H1 (cell line): ENCODE measurements around the gene USP16. TPM values are rescaled to one million over a fixed set of nuclear protein-coding genes. Genes with fewer than 3 reads are reported as not detected.
A peak's percentile ranks its signal among the peaks of the same experiment; 100 is the strongest.

Experiments
- CTCF ChIA-PET: fragments of 300-600 bp; sonication (Branson Sonifier 250); formaldehyde crosslinking; loops from one replicate; lab custom pipeline; 2021; ENCODE audit not compliant: partially characterized antibody; lab: Charles Lee
- POLR2A ChIA-PET: fragments of 300-600 bp; sonication (Branson Sonifier 250); formaldehyde crosslinking; loops from one replicate; lab custom pipeline; 2021; ENCODE audit warnings: inconsistent platforms; ENCODE audit not compliant: partially characterized antibody; lab: Charles Lee
- DNase-seq, 2 experiments: peaks; one replicate each; pipeline versions ENCODE4 v3.0.0 to v3.0.0-alpha.2; 2010 to 2022; ENCODE audit warnings: low spot score in 2 of 2, low read depth in 1 of 2, mixed read lengths in 1 of 2
- FAIRE-seq: peaks from 2 replicates; lab custom pipeline; 2011; peaks lifted over from hg19 to GRCh38; lab: Jason Lieb, UNC
- H2AFZ ChIP-seq: 2 replicates; pipeline ENCODE4 v1.8.1; 2012; ENCODE audit warnings: low read length, inconsistent platforms
- H2AK5ac ChIP-seq: 2 replicates; pipeline ENCODE4 v1.6.1; 2013; ENCODE audit warnings: low read depth, low read length
- H2BK120ac ChIP-seq: replicated peaks from 2 replicates; pipeline ENCODE3; 2013; ENCODE audit warnings: low read depth, low read length, inconsistent platforms
- H2BK12ac ChIP-seq: 2 replicates; pipeline ENCODE4 v1.6.1; 2013; ENCODE audit warnings: low read depth, low read length
- H2BK15ac ChIP-seq: 2 replicates; pipeline ENCODE4 v1.6.1; 2013; ENCODE audit warnings: low read length
- H2BK20ac ChIP-seq: 2 replicates; pipeline ENCODE4 v1.6.1; 2013; ENCODE audit warnings: low read length
- H2BK5ac ChIP-seq: 2 replicates; pipeline ENCODE4 v1.6.1; 2013; ENCODE audit warnings: low read depth, low read length
- H3K14ac ChIP-seq: 2 replicates; pipeline ENCODE4 v1.6.1; 2013; ENCODE audit warnings: inconsistent platforms; ENCODE audit not compliant: insufficient read length
- H3K18ac ChIP-seq: 2 replicates; pipeline ENCODE4 v1.6.1; 2013; ENCODE audit warnings: low read length; ENCODE audit errors: extremely low read depth
- H3K23ac ChIP-seq: 2 replicates; pipeline ENCODE4 v1.6.1; 2013; ENCODE audit warnings: inconsistent platforms; ENCODE audit not compliant: insufficient read length
- H3K23me2 ChIP-seq: 2 replicates; pipeline ENCODE4 v1.6.1; 2013; ENCODE audit warnings: low read depth, low read length
- H3K27ac ChIP-seq: 2 replicates; pipeline ENCODE4 v1.6.1; 2011; ENCODE audit warnings: low read depth, low read length, inconsistent platforms
- H3K27me3 ChIP-seq, 4 experiments: replicated peaks in 1 of 4; 1 replicate in 1 of 4; 2 replicates in 3 of 4; pipeline versions ENCODE4 v1.6.1 to v1.8.1; 2011 to 2013; ENCODE audit warnings: low read length in 3 of 4, mild to moderate bottlenecking in 3 of 4, inconsistent platforms in 2 of 4, mixed read lengths in 2 of 4, moderate library complexity in 1 of 4; ENCODE audit not compliant: control insufficient read depth in 3 of 4, insufficient read depth in 3 of 4; ENCODE audit errors: extremely low read depth in 1 of 4
- H3K36me3 ChIP-seq, 4 experiments: 2 replicates each; pipeline versions ENCODE4 v1.6.1 to v1.8.1; 2011 to 2013; ENCODE audit warnings: mild to moderate bottlenecking in 4 of 4, low read length in 3 of 4, moderate library complexity in 2 of 4, control low read depth in 1 of 4, inconsistent platforms in 1 of 4; ENCODE audit not compliant: insufficient read depth in 4 of 4, control insufficient read depth in 2 of 4
- H3K4ac ChIP-seq: replicated peaks from 2 replicates; pipeline ENCODE3; 2013; ENCODE audit warnings: low read length, low read depth, mixed read lengths, inconsistent platforms; ENCODE audit not compliant: insufficient read length
- H3K4me1 ChIP-seq, 4 experiments: replicated peaks in 1 of 4; 1 replicate in 1 of 4; 2 replicates in 3 of 4; pipeline versions ENCODE4 v1.6.1 to v1.8.1; 2011 to 2013; ENCODE audit warnings: low read length in 3 of 4, inconsistent platforms in 2 of 4, mixed read lengths in 1 of 4; ENCODE audit not compliant: insufficient read depth in 4 of 4, control insufficient read depth in 3 of 4
- H3K4me2 ChIP-seq, 2 experiments: 2 replicates each; pipeline versions ENCODE4 v1.6.1 to v1.8.1; 2011 to 2013; ENCODE audit warnings: low read depth in 2 of 2, low read length in 2 of 2, control low read depth in 1 of 2, inconsistent platforms in 1 of 2, mild to moderate bottlenecking in 1 of 2; ENCODE audit not compliant: insufficient read depth in 1 of 2
- H3K4me3 ChIP-seq, 4 experiments: fragments of 200-600, 300-600 bp in 1 of 4; sonication (generic), shearing (Covaris generic), sonication (Bioruptor Twin) in 1 of 4; 2 replicates each; pipeline versions ENCODE4 v1.5.1 to v1.8.1; 2011 to 2016; ENCODE audit warnings: low read length in 4 of 4, low read depth in 3 of 4, control low read depth in 2 of 4, inconsistent platforms in 2 of 4, mild to moderate bottlenecking in 2 of 4, mixed read lengths in 1 of 4, moderate library complexity in 1 of 4; ENCODE audit not compliant: insufficient read depth in 2 of 4; ENCODE audit errors: extremely low read depth in 1 of 4
- H3K56ac ChIP-seq: replicated peaks from 2 replicates; pipeline ENCODE3; 2013; ENCODE audit warnings: low read depth, mild to moderate bottlenecking, mixed read lengths, low read length, inconsistent platforms; ENCODE audit not compliant: insufficient read length
- H3K79me1 ChIP-seq: 2 replicates; pipeline ENCODE4 v1.6.1; 2013; ENCODE audit warnings: low read depth, low read length, control low read depth
- H3K79me2 ChIP-seq, 2 experiments: 2 replicates each; pipeline versions ENCODE4 v1.6.1 to v1.8.1; 2012 to 2013; ENCODE audit warnings: low read length in 2 of 2, mild to moderate bottlenecking in 2 of 2, inconsistent platforms in 1 of 2; ENCODE audit not compliant: insufficient read depth in 2 of 2, control insufficient read depth in 1 of 2
- H3K9ac ChIP-seq, 4 experiments: replicated peaks in 1 of 4; 1 replicate in 1 of 4; 2 replicates in 3 of 4; pipeline versions ENCODE4 v1.6.1 to v1.8.1; 2011 to 2013; ENCODE audit warnings: low read depth in 3 of 4, low read length in 3 of 4, control low read depth in 2 of 4, mild to moderate bottlenecking in 2 of 4, moderate library complexity in 2 of 4, inconsistent platforms in 1 of 4; ENCODE audit errors: extremely low read depth in 1 of 4
- H3K9me3 ChIP-seq, 2 experiments: 2 replicates each; pipeline versions ENCODE4 v1.6.1 to v1.8.1; 2012 to 2013; ENCODE audit warnings: mild to moderate bottlenecking in 2 of 2, moderate library complexity in 2 of 2, control low read depth in 1 of 2, inconsistent platforms in 1 of 2, low read depth in 1 of 2, low read length in 1 of 2, mixed read lengths in 1 of 2; ENCODE audit not compliant: insufficient read depth in 2 of 2
- H4K20me1 ChIP-seq, 2 experiments: replicated peaks in 1 of 2; 2 replicates each; pipeline versions ENCODE3 to v1.8.1; 2011 to 2013; ENCODE audit warnings: inconsistent platforms in 2 of 2, low read length in 2 of 2, mild to moderate bottlenecking in 1 of 2; ENCODE audit not compliant: insufficient read depth in 2 of 2, control insufficient read depth in 1 of 2
- H4K5ac ChIP-seq: 2 replicates; pipeline ENCODE4 v1.6.1; 2013; ENCODE audit warnings: low read length, low read depth, mixed read lengths, inconsistent platforms; ENCODE audit not compliant: insufficient read length
- H4K8ac ChIP-seq: 2 replicates; pipeline ENCODE4 v1.8.0; 2013; ENCODE audit warnings: mild to moderate bottlenecking, moderate library complexity, low read length, inconsistent platforms; ENCODE audit not compliant: insufficient read depth; ENCODE audit errors: extremely low read depth
- H4K91ac ChIP-seq: replicated peaks from 2 replicates; pipeline ENCODE3; 2013; ENCODE audit warnings: low read length, mixed read lengths, inconsistent platforms; ENCODE audit not compliant: insufficient read length
- HDAC6 ChIP-seq: IDR thresholded peaks from one replicate; pipeline ENCODE4 v1.7.1; 2012; ENCODE audit warnings: low read depth, mild to moderate bottlenecking, inconsistent platforms, low read length, moderate library complexity
- NRF1 ChIP-seq: IDR thresholded peaks from 2 replicates; pipeline ENCODE4 v1.6.1; 2011; ENCODE audit warnings: mild to moderate bottlenecking, low read depth, low read length, improper control_type of control experiment
- RBBP5 ChIP-seq: IDR thresholded peaks from 2 replicates; pipeline ENCODE4 v1.7.1; 2012; ENCODE audit warnings: low read depth, mild to moderate bottlenecking, inconsistent platforms, low read length, moderate library complexity, borderline replicate concordance
- SP2 ChIP-seq: IDR thresholded peaks from 2 replicates; pipeline ENCODE4 v1.6.1; 2012; ENCODE audit warnings: mild to moderate bottlenecking, low read length, inconsistent platforms
- ZNF274 ChIP-seq: IDR thresholded peaks from 2 replicates; pipeline ENCODE4 v1.7.0; 2012; ENCODE audit warnings: low read length, borderline replicate concordance; ENCODE audit errors: extremely low read depth
- WGBS, 2 experiments: shearing (Covaris generic) in 1 of 2; methylation state at CpG; one replicate each; pipeline versions ENCODE4 v1.1.6 to v1.1.7; 2013 to 2015; ENCODE audit warnings: low lambda C conversion rate in 2 of 2, mixed read lengths in 2 of 2, inconsistent platforms in 1 of 2, low coverage in 1 of 2, missing lambda C conversion rate in 1 of 2; ENCODE audit not compliant: insufficient replicate concordance in 2 of 2, insufficient coverage in 1 of 2, insufficient read length in 1 of 2; ENCODE audit errors: extremely low coverage in 1 of 2, missing lambda C conversion rate in 1 of 2; 5-methylcytosine and 5-hydroxymethylcytosine counted together
- polyA plus RNA-seq, 7 experiments: library from polyadenylated mRNA; depleted of rRNA in 3 of 7; stranded (reverse) in 5 of 7; unstranded in 2 of 7; fragments of >200 nt in 5 of 7; fragments of 200-250 nt in 2 of 7; gene quantifications; 1 replicate in 5 of 7; 2 replicates in 1 of 7; 4 replicates in 1 of 7; pipeline versions ENCODE4 v1.2.1 to v1.2.3, GENCODE V29; 2011 to 2013; ENCODE audit warnings: missing spikeins in 2 of 7, mixed read lengths in 2 of 7
- total RNA-seq: library from RNA; stranded (reverse); fragmentation: NEBNext Ultra II Directional; extraction: Animal tissue kit (Norgen Biotek cat#: 25700); gene quantifications from 2 replicates; pipeline ENCODE4 v1.2.1, GENCODE V29; 2021

Gene USP16
- total and polyA plus RNA-seq, 2 of the 8 experiments (the other 6 are each of a cell fraction or from before 2014, with no cell fraction given): 3.4 to 19.1 TPM

- H3K23ac ChIP-seq: no peak overlapping the region
- H2AFZ ChIP-seq: no peak overlapping the region
- H2BK20ac ChIP-seq: no peak overlapping the region
- ChIA-PET CTCF (interaction anchor here (0.8 to 2.5 kb wide), 3 partner anchors 8 to 299 kb away, joined by 4 to 6 read pairs (median 4); no protein-coding TSS in a partner anchor), POLR2A (interaction anchor here (0.6 kb wide), 1 partner anchor 27 kb away, joined by 3 read pairs; no protein-coding TSS in a partner anchor)
- WGBS, 2 experiments: 86% methylated on average over 6 of the region's 6 CpGs; no CpG with 5 or more reads in 1 of the 2 experiments
- no peak overlapping the region for H3K27ac ChIP-seq
- H3K9ac ChIP-seq: no peak overlapping the region
- no peak overlapping the region for H3K4ac ChIP-seq
- peaks cover 8% of the 10 kb centered on the region in 2 experiments for H3K79me2 ChIP-seq
- H2BK12ac ChIP-seq: no peak overlapping the region; the same call in 1 of the 2 replicates
- peak overlapping the region in 1 of 2 experiments; percentile 17; a peak in 1 of 4 replicates for H3K4me2 ChIP-seq
- H3K27me3 ChIP-seq: no peaks in the 10 kb centered on the region
- peaks cover 0 to 1% of the 10 kb centered on the region in 2 experiments for H4K20me1 ChIP-seq
- no peak overlapping the region for H4K5ac ChIP-seq
- H3K23me2 ChIP-seq: peaks cover 4% of the 10 kb centered on the region; the same call in 1 of the 2 replicates
- no peak overlapping the region for H2BK120ac ChIP-seq
- DNase-seq (no peak), FAIRE-seq (no peak)
- H2AK5ac ChIP-seq: no peak overlapping the region
- no peak overlapping the region for H2BK15ac ChIP-seq
- H3K9me3 ChIP-seq: no peaks in the 10 kb centered on the region; a peak in 1 of 4 replicates
- H4K91ac ChIP-seq: no peak overlapping the region
- H4K8ac ChIP-seq: no peak overlapping the region
- H3K36me3 ChIP-seq: no peaks in the 10 kb centered on the region
- peaks cover 0 to 3% (median 0%) of the 10 kb centered on the region in 4 experiments; a peak in 1 of 7 replicates for H3K4me1 ChIP-seq
- no peak overlapping the region for H3K18ac ChIP-seq
- H2BK5ac ChIP-seq: no peak overlapping the region
- H3K4me3 ChIP-seq: peak overlapping the region in 1 of 4 experiments; percentile 26; a peak in 1 of 8 replicates
- H3K56ac ChIP-seq: no peak overlapping the region
- no peak overlapping the region for H3K14ac ChIP-seq
- 0 out of 2 replicates have a peak, but pooled peaks cover 3% of the 10 kb centered on the region for H3K79me1 ChIP-seq
- no peak for TF ChIP-seq ZNF274
- no peak for TF ChIP-seq RBBP5
- no peak for TF ChIP-seq NRF1
- TF ChIP-seq HDAC6: no peak
- TF ChIP-seq SP2: no peak
These were observed 53.2 kb downstream of the USP16 start for GRCh38 chr21:29077651-29078090.
